ENCODE measurements around the gene PRKCH.

The PRKCH gene

DNA sequence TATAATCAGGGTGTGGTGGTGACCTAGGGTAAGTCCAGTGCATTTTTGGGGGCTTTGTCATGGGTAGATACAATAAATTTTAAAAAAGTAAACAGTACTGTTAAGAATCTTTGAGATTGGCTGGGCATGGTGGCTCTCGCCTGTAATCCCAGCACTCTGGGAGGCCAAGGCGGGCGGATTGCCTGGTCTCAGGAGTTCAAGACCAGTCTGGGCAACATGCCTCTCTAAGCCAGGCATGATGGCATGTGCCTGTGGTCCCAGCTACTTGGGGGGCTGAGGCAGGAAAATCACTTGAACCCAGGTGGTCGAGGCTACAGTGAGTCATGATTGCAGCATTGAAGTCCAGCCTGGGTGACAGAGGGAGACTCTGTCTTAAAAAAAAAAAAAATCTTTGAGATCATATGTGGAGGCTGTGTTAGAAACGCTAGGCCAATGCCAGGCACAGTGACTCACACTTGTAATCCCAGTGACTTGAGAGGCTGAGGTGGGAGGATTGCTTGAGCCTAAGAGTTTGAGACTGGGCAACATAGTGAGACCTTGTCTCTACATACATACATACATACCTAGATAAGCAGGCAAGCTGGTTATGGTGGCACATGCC, 67.7 kb downstream of the PRKCH start:
- H3K4me3 ChIP-seq (ENCODE audit: low read depth, low read length) = no peak overlapping the region
- TF ChIP-seq, protein P1, sequence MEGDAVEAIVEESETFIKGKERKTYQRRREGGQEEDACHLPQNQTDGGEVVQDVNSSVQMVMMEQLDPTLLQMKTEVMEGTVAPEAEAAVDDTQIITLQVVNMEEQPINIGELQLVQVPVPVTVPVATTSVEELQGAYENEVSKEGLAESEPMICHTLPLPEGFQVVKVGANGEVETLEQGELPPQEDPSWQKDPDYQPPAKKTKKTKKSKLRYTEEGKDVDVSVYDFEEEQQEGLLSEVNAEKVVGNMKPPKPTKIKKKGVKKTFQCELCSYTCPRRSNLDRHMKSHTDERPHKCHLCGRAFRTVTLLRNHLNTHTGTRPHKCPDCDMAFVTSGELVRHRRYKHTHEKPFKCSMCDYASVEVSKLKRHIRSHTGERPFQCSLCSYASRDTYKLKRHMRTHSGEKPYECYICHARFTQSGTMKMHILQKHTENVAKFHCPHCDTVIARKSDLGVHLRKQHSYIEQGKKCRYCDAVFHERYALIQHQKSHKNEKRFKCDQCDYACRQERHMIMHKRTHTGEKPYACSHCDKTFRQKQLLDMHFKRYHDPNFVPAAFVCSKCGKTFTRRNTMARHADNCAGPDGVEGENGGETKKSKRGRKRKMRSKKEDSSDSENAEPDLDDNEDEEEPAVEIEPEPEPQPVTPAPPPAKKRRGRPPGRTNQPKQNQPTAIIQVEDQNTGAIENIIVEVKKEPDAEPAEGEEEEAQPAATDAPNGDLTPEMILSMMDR (IDR thresholded peaks at IDR 0.05; ENCODE audit: low read depth, low read length) = no peak

GRCh38 chr14:61391119-61391518, 69.7 kb downstream of the PRKCH start:
- TF ChIP-seq, protein P1 (IDR thresholded peaks at IDR 0.05; ENCODE audit: low read depth, low read length) = no peak
- no peak overlapping the region for H3K4me3 ChIP-seq (ENCODE audit: low read depth, low read length)

DNA sequence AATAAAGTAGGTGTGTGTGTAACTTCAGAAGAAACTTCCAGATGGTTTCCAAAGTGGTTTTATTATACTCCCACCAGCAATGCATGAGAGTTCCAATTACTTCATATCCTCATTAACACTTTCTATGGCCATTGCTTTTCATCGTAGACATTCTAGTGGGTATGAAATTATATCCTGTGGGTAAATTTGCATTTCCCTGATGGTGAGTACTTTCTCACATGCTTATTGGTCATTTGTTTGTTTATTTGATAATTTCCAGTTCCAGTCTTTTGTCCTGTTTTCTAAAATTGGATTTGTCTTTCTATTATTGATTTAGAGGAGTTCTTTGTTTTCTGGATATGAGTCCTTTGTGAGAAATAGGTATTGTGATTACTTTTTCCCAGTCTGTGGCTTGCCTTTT, 70.9 kb downstream of the PRKCH start:
- no peak overlapping the region for H3K4me3 ChIP-seq (ENCODE audit: low read depth, low read length)
- TF ChIP-seq, protein P1 (IDR thresholded peaks at IDR 0.05; ENCODE audit: low read depth, low read length) = no peak

- no peak overlapping the region for H3K4me3 ChIP-seq (ENCODE audit: low read depth, low read length)
- TF ChIP-seq, protein P1 (IDR thresholded peaks at IDR 0.05; ENCODE audit: low read depth, low read length) = no peak
These were observed 73.2 kb downstream of the PRKCH start for GRCh38 chr14:61394542-61394941.

GRCh38 chr14:61395115-61395725, 73.8 kb downstream of the PRKCH start:
- TF ChIP-seq, protein P1 (IDR thresholded peaks at IDR 0.05; ENCODE audit: low read depth, low read length) = no peak
- no peak overlapping the region for H3K4me3 ChIP-seq (ENCODE audit: low read depth, low read length)

DNA sequence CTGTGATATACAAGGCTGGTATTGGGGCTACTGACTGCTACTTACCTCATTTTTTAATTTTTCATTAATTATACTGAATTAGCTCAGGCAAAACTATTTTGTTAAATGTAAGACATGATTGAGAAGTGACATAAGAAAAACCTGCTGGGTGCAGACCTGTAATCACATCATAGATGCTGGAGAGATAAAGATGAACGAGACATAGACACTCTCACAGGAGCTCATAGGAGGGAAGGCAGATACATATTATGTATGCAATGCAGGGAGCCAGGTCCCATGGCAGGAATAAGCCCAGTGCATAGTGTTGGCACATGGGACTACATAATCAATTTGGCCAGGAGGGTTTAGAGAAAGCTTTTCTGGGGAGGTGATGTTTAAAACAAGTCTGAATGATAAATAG, 74.9 kb downstream of the PRKCH start:
- no peak overlapping the region for H3K4me3 ChIP-seq (ENCODE audit: low read depth, low read length)
- TF ChIP-seq, protein P1 (IDR thresholded peaks at IDR 0.05; ENCODE audit: low read depth, low read length) = no peak

- TF ChIP-seq, protein P1 (IDR thresholded peaks at IDR 0.05; ENCODE audit: low read depth, low read length) = no peak
- no peak overlapping the region for H3K4me3 ChIP-seq (ENCODE audit: low read depth, low read length)
These were observed 75.3 kb downstream of the PRKCH start for GRCh38 chr14:61396694-61397093.

Data from WI38 (cell line).